Natural killer cell (primary cell): ENCODE results near the gene MED13L. TPM values are rescaled to one million over a fixed set of nuclear protein-coding genes. Genes with fewer than 3 reads are reported as not detected.
A peak's percentile ranks its signal among the peaks of the same experiment; 100 is the strongest.

Experiments used
- ATAC-seq, 3 donors: fragments of 150-1000 bp in 2 of 3; fragments of 200-7000 bp in 1 of 3; cut with Tn5 transposase; 1 replicate in 1 of 3; 2 replicates in 2 of 3; pipeline ENCODE4 v1.10.0; 2021; ENCODE audit warnings: mild to moderate bottlenecking in 2 of 3, moderate library complexity in 2 of 3
- DNase-seq, 2 donors: peaks; one replicate each; pipeline versions ENCODE4 v3.0.0 to v3.0.0-alpha.2; 2013 to 2021; ENCODE audit warnings: mixed read lengths in 1 of 2
- H3K27ac ChIP-seq: one replicate; pipeline ENCODE4 v1.5.1; 2013; ENCODE audit warnings: mild to moderate bottlenecking, low read length
- H3K27me3 ChIP-seq: one replicate; pipeline ENCODE4 v1.6.1; 2013; ENCODE audit warnings: low read length; ENCODE audit not compliant: control insufficient read depth, insufficient read depth
- H3K36me3 ChIP-seq: one replicate; pipeline ENCODE4 v1.6.1; 2013; ENCODE audit warnings: low read length; ENCODE audit not compliant: control insufficient read depth, insufficient read depth
- H3K4me1 ChIP-seq: one replicate; pipeline ENCODE4 v1.6.1; 2013; ENCODE audit warnings: low read length; ENCODE audit not compliant: control insufficient read depth, insufficient read depth
- H3K4me3 ChIP-seq: one replicate; pipeline ENCODE4 v1.5.1; 2013; ENCODE audit warnings: low read length
- H3K9me3 ChIP-seq: one replicate; pipeline ENCODE4 v1.6.1; 2013; ENCODE audit warnings: low read length; ENCODE audit not compliant: control insufficient read depth, insufficient read depth
- H3K27ac Mint-ChIP-seq, 2 donors: one replicate each; pipeline ENCODE4 v1.8.0; 2022; ENCODE audit warnings: mild to moderate bottlenecking in 2 of 2, mixed read lengths in 2 of 2, moderate library complexity in 1 of 2
- H3K27me3 Mint-ChIP-seq, 2 donors: one replicate each; pipeline ENCODE4 v1.8.0; 2022; ENCODE audit warnings: low read depth in 2 of 2, mixed read lengths in 2 of 2
- H3K36me3 Mint-ChIP-seq: one replicate; pipeline ENCODE4 v1.8.0; 2022; ENCODE audit warnings: mixed read lengths
- H3K4me1 Mint-ChIP-seq, 2 donors: one replicate each; pipeline ENCODE4 v1.8.0; 2022; ENCODE audit warnings: mixed read lengths in 2 of 2
- H3K4me3 Mint-ChIP-seq: one replicate; pipeline ENCODE4 v1.8.0; 2022; ENCODE audit warnings: mild to moderate bottlenecking, moderate library complexity, mixed read lengths
- H3K9me3 Mint-ChIP-seq, 2 donors: one replicate each; pipeline ENCODE4 v1.8.0; 2022; ENCODE audit warnings: mixed read lengths in 2 of 2
- CTCF ChIP-seq: fragments of 200-600 bp; IDR thresholded peaks from one replicate; pipeline ENCODE4 v1.8.0; 2022; ENCODE audit warnings: antibody characterized with exemption
- WGBS: methylation state at CpG from one replicate; pipeline ENCODE4 v1.1.7; 2013; ENCODE audit warnings: missing lambda C conversion rate; ENCODE audit not compliant: insufficient coverage; 5-methylcytosine and 5-hydroxymethylcytosine counted together
- intact Hi-C: fragments of 100-400 bp; cut with micrococcal nuclease; formaldehyde crosslinking; loops from one replicate; pipeline ENCODE4 v1.14.2; 2022
- total RNA-seq, 4 donors: library from RNA; stranded (reverse); fragments of 120-200 nt in 1 of 4; gene quantifications; one replicate each; pipeline versions ENCODE4 v1.2.3 to v1.2.4, GENCODE V29; 2013 to 2022

The MED13L gene
- total RNA-seq, 3 donors from 2014 or later (not counting 1 experiment from before 2014, with no cell fraction given): 237 to 316 (median 240) TPM

- Mint-ChIP-seq H3K36me3 (no peaks in the 10 kb centered on the region), H3K27ac (peak overlapping the region in 1 of 2 donors; percentile 15), H3K4me3 (peak overlapping the region; percentile 14), H3K27me3 (no peaks in the 10 kb centered on the region), H3K9me3 (no peaks in the 10 kb centered on the region), H3K4me1 (peaks cover 34 to 37% of the 10 kb centered on the region in 2 donors)
- 91% methylated on average over 7 of the region's 7 CpGs for WGBS
- TF ChIP-seq CTCF: no peak
- Histone ChIP-seq H3K27me3 (no peaks in the 10 kb centered on the region), H3K4me1 (peaks cover 13% of the 10 kb centered on the region), H3K36me3 (no peaks in the 10 kb centered on the region), H3K27ac (no peak overlapping the region), H3K4me3 (no peak overlapping the region), H3K9me3 (no peaks in the 10 kb centered on the region)
- intact Hi-C loops: no loop called here
- ATAC-seq (no peak), DNase-seq (no peak)
Measured at GRCh38 chr12:116265351-116266147, 11.9 kb downstream of the MED13L start.

GRCh38 chr12:116264525-116265070 is 12.9 kb downstream of the MED13L start:
- intact Hi-C loops: no loop called here
- Histone ChIP-seq H3K9me3 (no peaks in the 10 kb centered on the region), H3K4me3 (no peak overlapping the region), H3K27me3 (no peaks in the 10 kb centered on the region), H3K36me3 (no peaks in the 10 kb centered on the region), H3K4me1 (peaks cover 13% of the 10 kb centered on the region), H3K27ac (no peak overlapping the region)
- DNase-seq (no peak), ATAC-seq (no peak)
- WGBS: 58% methylated on average over 2 of the region's 2 CpGs
- TF ChIP-seq CTCF: no peak
- no peaks in the 10 kb centered on the region for H3K27me3 Mint-ChIP-seq
- peaks cover 43 to 44% of the 10 kb centered on the region in 2 donors for H3K4me1 Mint-ChIP-seq
- no peaks in the 10 kb centered on the region for H3K36me3 Mint-ChIP-seq
- H3K9me3 Mint-ChIP-seq: no peaks in the 10 kb centered on the region
- no peak overlapping the region for H3K4me3 Mint-ChIP-seq
- peak overlapping the region in 1 of 2 donors; percentile 15 for H3K27ac Mint-ChIP-seq

DNA sequence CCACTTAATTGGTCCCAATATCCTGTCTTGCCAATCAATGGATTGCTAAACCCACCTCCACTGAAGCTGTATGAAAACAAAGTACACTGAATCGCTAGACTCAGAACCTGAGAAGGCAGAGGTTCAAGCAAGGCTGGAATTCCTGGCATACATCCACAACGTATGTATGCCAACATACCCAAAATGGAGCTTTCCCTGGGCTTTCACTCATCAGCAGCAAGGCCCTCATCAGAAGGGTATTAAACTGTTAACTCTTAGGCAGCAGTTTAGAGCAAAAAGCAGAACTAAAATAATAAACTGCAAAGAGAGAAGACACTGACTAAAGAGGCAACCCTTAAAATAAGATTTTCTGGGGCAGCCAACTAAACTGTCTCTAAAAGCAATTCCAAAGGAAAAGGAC is 13.6 kb downstream of the MED13L start:
- Mint-ChIP-seq H3K4me3 (no peak overlapping the region), H3K27ac (no peak overlapping the region), H3K9me3 (no peaks in the 10 kb centered on the region), H3K36me3 (no peaks in the 10 kb centered on the region), H3K4me1 (peaks cover 40 to 43% of the 10 kb centered on the region in 2 donors), H3K27me3 (no peaks in the 10 kb centered on the region)
- WGBS: 77% methylated on average over 2 of the region's 2 CpGs
- intact Hi-C loops: no loop called here
- Histone ChIP-seq H3K4me3 (no peak overlapping the region), H3K36me3 (no peaks in the 10 kb centered on the region), H3K9me3 (no peaks in the 10 kb centered on the region), H3K27me3 (no peaks in the 10 kb centered on the region), H3K27ac (no peak overlapping the region), H3K4me1 (peaks cover 13% of the 10 kb centered on the region)
- no peak for DNase-seq
- no peak for ATAC-seq
- no peak for TF ChIP-seq CTCF
